Nephron (organoid): ENCODE measurements around the gene PPFIBP2.

Experiments
- H3K27ac Mint-ChIP-seq, 3 experiments: 2 replicates each; pipeline ENCODE4 v1.8.0; 2020; ENCODE audit warnings: mixed read lengths in 3 of 3, mild to moderate bottlenecking in 2 of 3, moderate library complexity in 1 of 3
- H3K27me3 Mint-ChIP-seq: 2 replicates; pipeline ENCODE4 v1.8.0; 2021; ENCODE audit warnings: low read depth, mild to moderate bottlenecking, moderate library complexity, mixed read lengths
- H3K36me3 Mint-ChIP-seq: 2 replicates; pipeline ENCODE4 v1.8.0; 2020; ENCODE audit warnings: low read depth, mixed read lengths
- H3K4me1 Mint-ChIP-seq: 2 replicates; pipeline ENCODE4 v1.8.0; 2020; ENCODE audit warnings: mixed read lengths
- H3K4me3 Mint-ChIP-seq, 3 experiments: 2 replicates each; pipeline ENCODE4 v1.8.0; 2020; ENCODE audit warnings: mild to moderate bottlenecking in 3 of 3, mixed read lengths in 3 of 3, moderate library complexity in 2 of 3
- H3K9me3 Mint-ChIP-seq: 2 replicates; pipeline ENCODE4 v1.8.0; 2020; ENCODE audit warnings: mixed read lengths
- TF ChIP-seq, protein P1 (sequence below), 3 experiments: fragments of 200-600 bp; sonication (generic); IDR thresholded peaks; one replicate each; pipeline ENCODE4 v1.5.0; 2021; ENCODE audit warnings: antibody characterized with exemption in 3 of 3; ENCODE audit not compliant: unreplicated experiment in 3 of 3

PPFIBP2 gene

DNA sequence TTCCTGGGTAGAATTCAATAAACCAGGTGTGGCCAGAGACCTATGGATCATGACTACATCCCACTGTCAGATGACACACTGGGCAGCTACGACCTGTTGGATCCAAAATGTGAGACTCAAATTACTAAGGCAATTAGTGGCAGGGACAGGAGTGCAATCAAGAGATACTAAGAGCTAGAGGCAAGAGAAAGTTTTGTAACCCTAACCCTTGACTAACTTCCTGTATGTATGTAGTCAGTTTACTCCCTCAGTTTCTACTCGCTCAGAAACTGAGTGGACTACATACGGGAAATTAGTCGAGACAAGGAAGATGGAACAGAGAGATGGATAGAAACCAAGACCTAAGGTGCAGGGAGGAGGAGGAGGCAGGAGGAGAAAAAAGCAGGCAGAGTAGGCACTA lies 156.8 kb downstream of the PPFIBP2 start:
- Mint-ChIP-seq H3K4me1 (peaks cover 58% of the 10 kb centered on the region), H3K4me3 (peak overlapping the region in 1 of 3 experiments; percentile 19), H3K27ac (peak overlapping the region; percentile 4 to 16 (median 6)), H3K9me3 (no peaks in the 10 kb centered on the region), H3K36me3 (peaks cover 14% of the 10 kb centered on the region), H3K27me3 (peaks cover 17% of the 10 kb centered on the region)
- TF ChIP-seq, protein P1, sequence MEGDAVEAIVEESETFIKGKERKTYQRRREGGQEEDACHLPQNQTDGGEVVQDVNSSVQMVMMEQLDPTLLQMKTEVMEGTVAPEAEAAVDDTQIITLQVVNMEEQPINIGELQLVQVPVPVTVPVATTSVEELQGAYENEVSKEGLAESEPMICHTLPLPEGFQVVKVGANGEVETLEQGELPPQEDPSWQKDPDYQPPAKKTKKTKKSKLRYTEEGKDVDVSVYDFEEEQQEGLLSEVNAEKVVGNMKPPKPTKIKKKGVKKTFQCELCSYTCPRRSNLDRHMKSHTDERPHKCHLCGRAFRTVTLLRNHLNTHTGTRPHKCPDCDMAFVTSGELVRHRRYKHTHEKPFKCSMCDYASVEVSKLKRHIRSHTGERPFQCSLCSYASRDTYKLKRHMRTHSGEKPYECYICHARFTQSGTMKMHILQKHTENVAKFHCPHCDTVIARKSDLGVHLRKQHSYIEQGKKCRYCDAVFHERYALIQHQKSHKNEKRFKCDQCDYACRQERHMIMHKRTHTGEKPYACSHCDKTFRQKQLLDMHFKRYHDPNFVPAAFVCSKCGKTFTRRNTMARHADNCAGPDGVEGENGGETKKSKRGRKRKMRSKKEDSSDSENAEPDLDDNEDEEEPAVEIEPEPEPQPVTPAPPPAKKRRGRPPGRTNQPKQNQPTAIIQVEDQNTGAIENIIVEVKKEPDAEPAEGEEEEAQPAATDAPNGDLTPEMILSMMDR (IDR thresholded peaks at IDR 0.05; ENCODE audit: unreplicated experiment in 3 of 3), result no peak

DNA sequence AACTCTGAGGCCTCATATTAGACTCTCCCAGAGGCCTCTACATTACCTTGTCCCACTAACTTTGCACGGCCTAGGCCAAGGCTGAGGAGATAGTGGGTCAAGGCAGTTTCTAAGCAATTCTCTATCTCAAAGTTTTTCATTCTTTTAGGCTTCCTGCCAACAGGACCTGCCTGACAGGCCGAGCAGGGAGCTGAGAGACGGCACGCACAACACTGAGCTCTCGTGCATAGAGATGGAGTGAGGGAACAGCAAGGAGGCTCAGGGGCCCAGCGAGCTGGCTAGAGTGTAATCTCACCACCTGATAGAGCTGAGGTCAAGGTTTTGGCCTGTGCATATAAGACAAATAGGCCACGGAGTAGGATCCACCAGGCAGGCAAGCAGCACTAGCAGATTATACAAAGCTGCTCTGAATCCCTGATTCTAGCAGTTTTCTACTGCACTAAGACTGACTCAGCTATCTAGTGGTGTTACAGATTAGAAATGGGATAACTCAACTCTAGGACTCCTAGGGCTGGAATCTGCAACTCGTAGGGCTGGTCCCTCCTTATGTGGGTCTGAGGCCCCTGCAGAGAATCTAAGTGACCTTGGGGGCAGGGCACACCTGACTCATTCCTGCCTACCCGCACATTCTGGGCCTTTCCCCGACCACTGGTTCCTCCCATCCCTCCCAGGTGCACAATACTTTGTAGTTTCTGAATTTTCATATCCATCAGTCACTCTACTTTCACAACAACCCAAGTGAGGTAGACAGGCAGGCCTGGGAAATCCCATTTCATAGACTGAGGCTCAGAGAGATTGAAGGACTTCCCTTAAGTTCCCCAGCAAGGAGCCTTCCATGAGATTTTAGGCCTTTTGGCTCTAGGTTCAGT lies 157.8 kb downstream of the PPFIBP2 start:
- peaks cover 20% of the 10 kb centered on the region for H3K27me3 Mint-ChIP-seq

DNA sequence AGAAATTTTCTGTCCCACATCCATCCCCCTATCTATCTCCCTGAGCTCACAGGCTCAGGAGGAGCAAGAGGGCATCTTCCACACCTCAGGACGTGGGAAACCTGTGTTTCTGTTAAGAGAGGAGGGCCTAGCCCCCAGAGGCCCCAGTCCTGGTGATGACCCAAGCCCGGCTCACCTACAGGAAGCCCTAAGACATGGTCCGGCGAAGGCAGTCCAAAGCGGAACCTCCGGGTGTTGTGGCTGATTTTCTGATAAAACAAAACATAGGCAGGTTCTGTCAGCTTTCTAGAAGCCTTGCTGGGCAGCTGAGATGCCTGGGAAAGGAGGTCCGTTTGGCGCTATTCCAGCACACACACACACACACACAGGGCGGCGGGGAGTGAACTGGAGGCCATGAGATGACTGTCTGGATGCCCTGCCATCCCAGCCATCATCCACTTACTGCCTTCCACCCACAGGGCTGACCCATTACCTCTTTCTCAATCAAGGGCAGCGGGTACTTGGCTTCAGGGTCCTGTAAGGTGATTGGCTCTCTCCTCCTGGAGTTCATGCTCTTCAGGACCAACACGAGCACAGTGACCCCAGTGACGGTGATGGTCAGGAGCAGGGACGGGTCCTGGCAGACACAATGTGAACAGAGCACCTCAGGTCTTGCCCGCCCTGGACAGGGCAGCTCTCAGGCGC lies 158.6 kb downstream of the PPFIBP2 start:
- Mint-ChIP-seq H3K36me3 (peaks cover 8% of the 10 kb centered on the region), H3K4me1 (peaks cover 60% of the 10 kb centered on the region), H3K9me3 (no peaks in the 10 kb centered on the region), H3K4me3 (peak overlapping the region; percentile 76 to 82 (median 79)), H3K27ac (peak overlapping the region; percentile 6 to 88 (median 78)), H3K27me3 (peaks cover 20% of the 10 kb centered on the region)
- TF ChIP-seq, protein P1 (IDR thresholded peaks at IDR 0.05; ENCODE audit: unreplicated experiment in 3 of 3), result no peak

More for the DNA sequence above, 157.8 kb downstream of the PPFIBP2 start:
- Mint-ChIP-seq H3K4me1 (peaks cover 57% of the 10 kb centered on the region), H3K9me3 (no peaks in the 10 kb centered on the region), H3K36me3 (peaks cover 8% of the 10 kb centered on the region), H3K4me3 (peak overlapping the region; percentile 29 to 76 (median 72)), H3K27ac (peak overlapping the region; percentile 6 to 90 (median 88))
- TF ChIP-seq, protein P1 (IDR thresholded peaks at IDR 0.05; ENCODE audit: unreplicated experiment in 3 of 3), result no peak

GRCh38 chr11:7672960-7673723 lies 159.3 kb downstream of the PPFIBP2 start, which contains the start of gene CYB5R2:
CYB5R2 (minus strand) TSS chr11:7673500; CDS start chr11:7672825, 675 bp downstream.
- H3K9me3 Mint-ChIP-seq, result no peaks in the 10 kb centered on the region
- peaks cover 61% of the 10 kb centered on the region for H3K4me1 Mint-ChIP-seq
- TF ChIP-seq, protein P1 (IDR thresholded peaks at IDR 0.05; ENCODE audit: unreplicated experiment in 3 of 3), result no peak
- peak within 1 kb of the TSS; percentile 90 for H3K4me3 Mint-ChIP-seq
- peaks cover 8% of the 10 kb centered on the region for H3K36me3 Mint-ChIP-seq
- peaks cover 20% of the 10 kb centered on the region for H3K27me3 Mint-ChIP-seq
- H3K27ac Mint-ChIP-seq, result peak within 1 kb of the TSS; percentile 6 to 91 (median 82)

DNA sequence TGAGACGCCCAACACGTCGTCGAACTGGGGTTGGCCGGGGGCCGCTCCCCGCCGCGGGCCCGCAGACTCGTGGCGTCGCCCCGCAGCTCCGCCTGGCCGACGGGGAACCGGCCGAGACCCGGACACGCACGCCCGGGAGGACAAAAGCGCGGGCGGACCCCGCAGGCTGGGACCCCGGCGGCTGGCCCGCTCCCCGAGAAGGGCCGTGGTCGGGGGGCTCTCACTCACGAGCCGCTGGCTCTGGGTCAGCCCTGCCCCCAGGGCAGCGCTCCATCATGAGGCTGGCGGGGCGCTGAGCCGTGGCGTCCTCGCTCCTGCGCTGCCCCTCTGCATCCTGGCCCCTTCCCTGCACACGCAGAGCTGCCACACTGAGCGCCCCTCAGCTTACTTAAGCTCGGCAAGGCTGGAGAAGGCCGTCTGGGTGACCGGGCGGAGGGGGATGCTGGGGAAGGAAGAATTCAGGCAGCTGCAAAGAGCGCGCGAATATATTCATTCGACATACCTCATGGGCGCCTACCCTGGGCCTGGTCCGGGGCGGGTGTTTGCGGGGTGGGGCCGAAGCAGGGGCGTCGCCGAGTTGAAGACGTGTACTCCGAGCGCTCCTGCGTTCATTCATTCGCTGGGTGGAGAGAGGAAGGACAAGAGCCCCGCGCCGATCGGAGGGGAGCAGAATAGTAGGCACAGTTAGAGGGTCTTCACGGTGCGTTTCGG lies 160.1 kb downstream of the PPFIBP2 start:
- no peaks in the 10 kb centered on the region for H3K9me3 Mint-ChIP-seq
- H3K4me1 Mint-ChIP-seq, result peaks cover 56% of the 10 kb centered on the region
- TF ChIP-seq, protein P1 (IDR thresholded peaks at IDR 0.05; ENCODE audit: unreplicated experiment in 3 of 3), result no peak
- H3K27me3 Mint-ChIP-seq, result peaks cover 20% of the 10 kb centered on the region
- peaks cover 4% of the 10 kb centered on the region for H3K36me3 Mint-ChIP-seq
- peak overlapping the region; percentile 6 to 91 (median 82) for H3K27ac Mint-ChIP-seq
- peak overlapping the region; percentile 90 for H3K4me3 Mint-ChIP-seq
